GM12874 (cell line): ENCODE results near the gene KRTAP6-3.

ENCODE experiments used
- TF ChIP-seq, protein P1 (sequence below): IDR thresholded peaks from 2 replicates; pipeline ENCODE4 v1.5.1; 2011; ENCODE audit warnings: low read depth, mild to moderate bottlenecking, control low read depth, low read length, moderate library complexity; ENCODE audit not compliant: insufficient read depth

Gene KRTAP6-3

DNA sequence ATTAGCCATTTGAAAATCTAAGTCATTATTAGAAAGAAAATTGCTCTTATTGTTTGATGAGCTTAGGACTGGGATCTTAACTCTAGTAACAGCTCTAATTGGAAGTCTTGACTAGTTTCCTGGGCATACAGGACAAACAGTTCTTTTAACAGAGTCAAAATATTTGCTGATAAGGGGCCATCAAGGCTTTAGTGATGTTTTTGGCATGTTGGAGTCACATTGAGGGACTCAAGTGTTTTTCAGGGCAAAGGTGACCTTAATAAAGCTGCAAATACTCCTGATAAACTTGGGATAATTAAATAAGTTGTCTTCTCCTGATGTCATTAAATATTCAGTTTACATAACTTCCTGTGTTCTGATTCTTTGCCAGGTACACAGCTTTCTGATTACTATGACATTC is 24.6 kb upstream of the KRTAP6-3 start:
- TF ChIP-seq, protein P1, sequence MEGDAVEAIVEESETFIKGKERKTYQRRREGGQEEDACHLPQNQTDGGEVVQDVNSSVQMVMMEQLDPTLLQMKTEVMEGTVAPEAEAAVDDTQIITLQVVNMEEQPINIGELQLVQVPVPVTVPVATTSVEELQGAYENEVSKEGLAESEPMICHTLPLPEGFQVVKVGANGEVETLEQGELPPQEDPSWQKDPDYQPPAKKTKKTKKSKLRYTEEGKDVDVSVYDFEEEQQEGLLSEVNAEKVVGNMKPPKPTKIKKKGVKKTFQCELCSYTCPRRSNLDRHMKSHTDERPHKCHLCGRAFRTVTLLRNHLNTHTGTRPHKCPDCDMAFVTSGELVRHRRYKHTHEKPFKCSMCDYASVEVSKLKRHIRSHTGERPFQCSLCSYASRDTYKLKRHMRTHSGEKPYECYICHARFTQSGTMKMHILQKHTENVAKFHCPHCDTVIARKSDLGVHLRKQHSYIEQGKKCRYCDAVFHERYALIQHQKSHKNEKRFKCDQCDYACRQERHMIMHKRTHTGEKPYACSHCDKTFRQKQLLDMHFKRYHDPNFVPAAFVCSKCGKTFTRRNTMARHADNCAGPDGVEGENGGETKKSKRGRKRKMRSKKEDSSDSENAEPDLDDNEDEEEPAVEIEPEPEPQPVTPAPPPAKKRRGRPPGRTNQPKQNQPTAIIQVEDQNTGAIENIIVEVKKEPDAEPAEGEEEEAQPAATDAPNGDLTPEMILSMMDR: no peak

DNA sequence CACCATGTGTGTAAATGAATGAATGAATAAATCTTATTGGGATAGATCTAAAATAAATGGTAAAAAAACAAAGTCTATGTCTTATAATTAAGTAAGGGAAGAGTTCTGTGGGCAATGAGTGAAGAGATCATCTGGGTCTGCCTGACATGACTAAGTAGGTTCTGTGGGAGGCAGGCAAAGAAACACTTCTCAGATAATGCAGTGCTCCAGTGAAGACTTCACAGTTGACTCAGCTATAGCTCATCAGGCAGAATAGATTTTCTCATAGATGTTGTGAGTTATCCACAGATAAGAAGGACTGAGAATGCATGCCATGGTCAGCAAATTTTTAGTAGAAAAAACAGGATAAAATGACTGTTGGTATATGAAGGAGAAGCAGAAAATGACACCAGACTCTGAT is 14.5 kb upstream of the KRTAP6-3 start:
- TF ChIP-seq, protein P1: no peak

DNA sequence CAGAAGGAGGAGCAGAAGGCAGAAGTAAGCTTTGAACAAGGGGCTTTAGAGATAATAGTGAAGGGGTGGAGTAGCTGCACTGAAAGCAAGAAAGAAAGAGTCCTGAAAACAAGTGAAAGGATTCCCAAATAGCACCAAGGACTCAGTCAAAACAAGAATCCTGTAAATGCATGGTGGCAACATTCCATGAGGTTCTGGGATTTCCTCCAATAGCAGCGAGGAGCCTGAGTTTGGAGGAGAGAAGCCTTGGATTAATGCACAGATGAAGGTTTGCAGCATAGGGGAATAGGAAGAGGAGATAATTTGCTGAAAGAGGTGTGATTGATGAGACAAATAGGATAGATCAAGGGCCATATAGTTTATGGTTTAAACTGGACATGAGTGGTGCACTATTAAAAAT is 12.9 kb upstream of the KRTAP6-3 start:
- TF ChIP-seq, protein P1: no peak

DNA sequence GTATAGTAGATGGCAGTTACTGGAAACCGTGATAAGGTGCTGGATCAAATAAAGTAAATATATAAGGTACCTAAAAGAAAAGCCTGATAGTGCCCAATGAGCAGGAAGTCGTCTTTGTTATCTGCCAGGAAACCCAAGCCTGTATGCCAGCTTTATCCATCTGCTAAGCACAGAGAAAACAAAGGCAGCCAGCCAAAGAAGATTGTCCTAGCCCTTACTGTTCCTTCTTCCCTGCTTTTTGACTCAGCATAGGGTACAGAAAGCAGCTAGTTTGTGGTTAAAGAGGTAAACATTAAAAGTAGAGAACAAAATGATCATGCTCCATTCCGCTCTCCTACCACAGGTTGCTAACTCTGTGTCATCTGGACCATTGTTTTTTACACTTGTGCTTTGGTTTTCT is 12.1 kb upstream of the KRTAP6-3 start:
- TF ChIP-seq, protein P1: no peak

DNA sequence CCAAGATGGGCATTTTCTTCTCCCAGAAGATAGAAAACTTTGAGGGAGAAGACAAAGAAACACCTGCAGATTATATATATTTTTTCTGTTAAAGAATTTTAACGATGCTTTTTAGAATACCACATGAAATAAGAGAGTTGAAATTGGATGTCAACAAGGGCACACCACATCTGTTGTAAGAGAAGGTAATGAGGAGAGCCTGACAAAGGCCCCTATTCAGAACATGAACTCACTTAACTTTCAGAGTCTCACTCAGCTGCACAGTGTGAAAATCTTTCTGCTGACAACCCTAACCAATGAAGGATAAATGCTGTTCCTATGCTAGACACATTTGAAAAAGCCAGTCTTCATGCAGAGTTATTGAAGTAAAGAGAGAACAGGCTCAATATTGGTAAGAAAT is 9.4 kb upstream of the KRTAP6-3 start:
- TF ChIP-seq, protein P1: no peak

DNA sequence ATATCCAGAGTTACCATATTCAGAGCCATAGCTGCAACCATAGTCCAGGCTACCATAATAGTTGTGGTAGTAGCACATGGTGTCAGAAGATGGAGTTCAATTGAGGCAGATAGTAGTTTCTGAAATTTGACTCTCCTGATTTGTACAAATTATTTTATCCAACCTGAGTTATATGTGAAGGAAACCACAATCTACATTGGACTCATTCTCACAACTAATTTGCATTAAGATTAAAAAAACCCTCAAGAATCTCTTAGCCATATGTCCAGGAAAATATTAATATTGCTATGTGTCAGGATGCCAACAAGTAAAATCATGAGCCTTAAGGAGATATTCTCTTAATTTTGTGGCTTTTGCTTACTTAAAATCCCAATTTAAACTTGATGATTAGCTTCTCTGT is 1.9 kb upstream of the KRTAP6-3 start, which contains the start of gene KRTAP22-2:
Gene KRTAP22-2 (minus strand): TSS at position 101 of the 400 bp plus-strand sequence.
- TF ChIP-seq, protein P1: no peak

DNA sequence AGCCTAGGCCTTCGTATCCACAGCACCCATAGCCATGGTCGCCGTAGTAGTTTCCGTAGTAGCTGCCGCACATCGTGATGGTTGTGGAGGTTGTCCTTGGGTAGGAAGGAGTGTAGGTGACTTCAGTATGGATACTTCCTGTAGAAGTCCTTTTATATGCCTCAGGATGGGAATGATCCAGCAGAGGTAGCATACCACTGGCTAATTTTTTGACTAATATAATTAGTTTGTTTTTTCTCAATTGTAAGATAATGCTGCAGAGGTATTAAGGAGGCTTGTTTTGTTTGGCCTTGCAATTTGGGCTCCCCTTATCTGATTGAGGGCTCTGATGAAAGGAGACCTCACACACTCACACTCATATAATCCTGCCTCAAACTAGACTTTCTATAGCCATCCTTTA is 6.6 kb downstream of the KRTAP6-3 start, which contains the start of gene KRTAP6-2:
Gene KRTAP6-2 (minus strand): TSS at position 101 of the 400 bp plus-strand sequence. CDS start 28 bp downstream, at position 73.
- TF ChIP-seq, protein P1: no peak
